Right lobe of liver (tissue), 6 donors: ENCODE measurements around the gene MKLN1. TPM values are rescaled to one million over a fixed set of nuclear protein-coding genes. Genes with fewer than 3 reads are reported as not detected.

Experiments used
- ATAC-seq, 4 donors: fragments of 200-7000 bp; cut with Tn5 transposase; one replicate each; pipeline ENCODE4 v1.9.1; 2020; ENCODE audit warnings: mild to moderate bottlenecking in 4 of 4, moderate library complexity in 4 of 4
- DNase-seq, 3 donors: peaks; one replicate each; pipeline ENCODE4 v3.0.0-alpha.2; 2020
- H3K27ac ChIP-seq, 3 donors: fragments of 200-600 bp; one replicate each; pipeline ENCODE4 v1.8.0; 2022
- H3K27me3 ChIP-seq, 2 donors: fragments of 200-600 bp; one replicate each; pipeline ENCODE4 v1.8.0; 2022
- H3K36me3 ChIP-seq, 4 donors: fragments of 200-600 bp; sonication (generic) in 1 of 4; one replicate each; pipeline versions ENCODE4 v1.5.1 to v1.8.0; 2017 to 2022; ENCODE audit warnings: control low read depth in 1 of 4
- H3K4me1 ChIP-seq, 4 donors: fragments of 200-600 bp; sonication (generic) in 1 of 4; one replicate each; pipeline versions ENCODE4 v1.5.1 to v1.8.0; 2017 to 2022; ENCODE audit warnings: control low read depth in 1 of 4
- H3K4me3 ChIP-seq, 3 donors: fragments of 200-600 bp; one replicate each; pipeline ENCODE4 v1.8.0; 2022
- H3K9me3 ChIP-seq, 4 donors: fragments of 200-600 bp; sonication (generic) in 1 of 4; one replicate each; pipeline versions ENCODE4 v1.5.1 to v1.8.0; 2017 to 2022; ENCODE audit warnings: control low read depth in 1 of 4
- POLR2A ChIP-seq: fragments of 450-650 bp; IDR thresholded peaks from one replicate; pipeline ENCODE4 v1.6.1; 2017; ENCODE audit warnings: antibody characterized with exemption, mild to moderate bottlenecking
- WGBS: methylation state at CpG from one replicate; pipeline ENCODE4 v1.1.6; 2018; ENCODE audit warnings: low coverage, low lambda C conversion rate; ENCODE audit not compliant: insufficient coverage; ENCODE audit errors: missing lambda C conversion rate; 5-methylcytosine and 5-hydroxymethylcytosine counted together
- intact Hi-C, 2 donors: fragments of 100-400 bp; cut with DNase I; formaldehyde crosslinking; loops; one replicate each; pipeline versions ENCODE4 v1.11.2 to v1.14.1; 2022
- total RNA-seq, 6 experiments: library from RNA; depleted of rRNA in 2 of 6; stranded (reverse); fragments of >200 nt in 2 of 6; fragmentation: NEBNext Ultra II Directional in 3 of 6; extraction: Animal tissue kit (Norgen Biotek cat#: 25700) in 3 of 6; gene quantifications; one replicate each; pipeline versions ENCODE4 v1.1.0 to v1.2.4, GENCODE V29; 2016 to 2023
- TF ChIP-seq, protein P1 (sequence below), 4 donors: fragments of 200-600 bp in 3 of 4; fragments of 450-650 bp in 1 of 4; IDR thresholded peaks; one replicate each; pipeline versions ENCODE4 v1.5.1 to v1.8.0; 2016 to 2022; ENCODE audit warnings: antibody characterized with exemption in 4 of 4, mild to moderate bottlenecking in 2 of 4
- donor health status: DM: no; HTN: yes; CAD: no.
- donor health status: DM: no; HTN: no; CAD: no.
- donor health status: DM: no; HTN: no; CAD: no.
- donor health status: DM: no; HTN: yes; CAD: no.
- donor health status: DM: no; HTN: yes; CAD: no.

MKLN1 gene
- total RNA-seq, 6 experiments from 2014 or later: 24.0 to 39.6 (median 35.1) TPM

DNA sequence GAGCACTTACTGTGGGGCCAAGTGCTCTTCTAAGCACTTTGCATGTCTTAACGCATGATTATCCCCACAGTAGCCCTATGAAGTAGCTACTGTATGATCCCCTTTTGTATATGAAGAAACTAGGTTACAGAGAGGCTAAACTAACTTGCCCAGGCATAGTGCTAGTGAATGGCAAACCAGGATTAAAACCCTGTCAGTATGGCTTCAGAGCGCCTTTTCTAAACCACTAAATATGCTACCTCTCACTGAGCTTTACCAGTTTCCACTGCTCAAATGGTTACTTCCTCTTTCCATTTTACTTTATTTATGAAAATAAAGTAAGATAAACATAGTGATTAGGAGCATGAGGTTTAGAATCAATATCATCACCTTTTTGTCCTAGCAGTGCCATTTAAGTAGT lies 155.1 kb downstream of the MKLN1 start:
- Histone ChIP-seq H3K4me3 (no peak overlapping the region), H3K4me1 (peaks cover 0 to 26% (median 0%) of the 10 kb centered on the region in 4 donors), H3K9me3 (no peaks in the 10 kb centered on the region), H3K27ac (no peak overlapping the region), H3K27me3 (no peaks in the 10 kb centered on the region), H3K36me3 (no peaks in the 10 kb centered on the region)
- ATAC-seq: no peak
- TF ChIP-seq, protein P1, sequence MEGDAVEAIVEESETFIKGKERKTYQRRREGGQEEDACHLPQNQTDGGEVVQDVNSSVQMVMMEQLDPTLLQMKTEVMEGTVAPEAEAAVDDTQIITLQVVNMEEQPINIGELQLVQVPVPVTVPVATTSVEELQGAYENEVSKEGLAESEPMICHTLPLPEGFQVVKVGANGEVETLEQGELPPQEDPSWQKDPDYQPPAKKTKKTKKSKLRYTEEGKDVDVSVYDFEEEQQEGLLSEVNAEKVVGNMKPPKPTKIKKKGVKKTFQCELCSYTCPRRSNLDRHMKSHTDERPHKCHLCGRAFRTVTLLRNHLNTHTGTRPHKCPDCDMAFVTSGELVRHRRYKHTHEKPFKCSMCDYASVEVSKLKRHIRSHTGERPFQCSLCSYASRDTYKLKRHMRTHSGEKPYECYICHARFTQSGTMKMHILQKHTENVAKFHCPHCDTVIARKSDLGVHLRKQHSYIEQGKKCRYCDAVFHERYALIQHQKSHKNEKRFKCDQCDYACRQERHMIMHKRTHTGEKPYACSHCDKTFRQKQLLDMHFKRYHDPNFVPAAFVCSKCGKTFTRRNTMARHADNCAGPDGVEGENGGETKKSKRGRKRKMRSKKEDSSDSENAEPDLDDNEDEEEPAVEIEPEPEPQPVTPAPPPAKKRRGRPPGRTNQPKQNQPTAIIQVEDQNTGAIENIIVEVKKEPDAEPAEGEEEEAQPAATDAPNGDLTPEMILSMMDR (IDR thresholded peaks at IDR 0.05): no peak
- no peak for TF ChIP-seq POLR2A
- intact Hi-C loops: no loop called here
- DNase-seq: no peak
- WGBS: 100% methylated on average over 2 of the region's 2 CpGs

GRCh38 chr7:131483586-131483985 lies 155.9 kb downstream of the MKLN1 start:
- peaks cover 0 to 25% (median 0%) of the 10 kb centered on the region in 4 donors for H3K4me1 ChIP-seq
- no peak overlapping the region for H3K27ac ChIP-seq
- DNase-seq (no peak), ATAC-seq (no peak)
- no peak overlapping the region for H3K4me3 ChIP-seq
- no peak for TF ChIP-seq POLR2A
- TF ChIP-seq, protein P1 (IDR thresholded peaks at IDR 0.05): no peak
- WGBS: 96% methylated on average over 2 of the region's 2 CpGs
- no peaks in the 10 kb centered on the region for H3K9me3 ChIP-seq
- intact Hi-C loops: no loop called here
- no peaks in the 10 kb centered on the region for H3K36me3 ChIP-seq
- no peaks in the 10 kb centered on the region for H3K27me3 ChIP-seq

GRCh38 chr7:131486346-131486745 lies 158.7 kb downstream of the MKLN1 start:
- WGBS: 88% methylated on average over 2 of the region's 2 CpGs
- ATAC-seq: no peak
- intact Hi-C loops: no loop called here

GRCh38 chr7:131487217-131487616 lies 159.5 kb downstream of the MKLN1 start:
- intact Hi-C loops: no loop called here

More at GRCh38 chr7:131486346-131486745, 158.7 kb downstream of the MKLN1 start:
- no peak overlapping the region for H3K27ac ChIP-seq
- TF ChIP-seq POLR2A: no peak
- TF ChIP-seq, protein P1 (IDR thresholded peaks at IDR 0.05): no peak
- H3K36me3 ChIP-seq: no peaks in the 10 kb centered on the region
- DNase-seq: no peak
- H3K9me3 ChIP-seq: no peaks in the 10 kb centered on the region
- no peaks in the 10 kb centered on the region for H3K27me3 ChIP-seq
- H3K4me3 ChIP-seq: no peak overlapping the region
- peaks cover 0 to 2% (median 0%) of the 10 kb centered on the region in 4 donors for H3K4me1 ChIP-seq

More at GRCh38 chr7:131487217-131487616, 159.5 kb downstream of the MKLN1 start:
- DNase-seq (no peak), ATAC-seq (no peak)
- H3K9me3 ChIP-seq: no peaks in the 10 kb centered on the region
- no peak overlapping the region for H3K27ac ChIP-seq
- WGBS: 85% methylated on average over 1 of the region's 1 CpG
- no peak overlapping the region for H3K4me3 ChIP-seq
- no peaks in the 10 kb centered on the region for H3K27me3 ChIP-seq
- TF ChIP-seq, protein P1 (IDR thresholded peaks at IDR 0.05): no peak
- no peak for TF ChIP-seq POLR2A
- peaks cover 0 to 3% (median 0%) of the 10 kb centered on the region in 4 donors for H3K4me1 ChIP-seq
- H3K36me3 ChIP-seq: no peaks in the 10 kb centered on the region
